GM23338 (cell line): Measurements from ENCODE around the gene WBP2NL. TPM values are rescaled to one million over a fixed set of nuclear protein-coding genes. Genes with fewer than 3 reads are reported as not detected.

ENCODE experiments used
- ATAC-seq: fragments of 200-7000 bp; cut with Tn5 transposase; 3 replicates; pipeline ENCODE4 v1.9.1; 2020
- DNase-seq: peaks from one replicate; pipeline ENCODE4 v3.0.0-alpha.2; 2015; ENCODE audit warnings: low spot score
- H2AFZ ChIP-seq: fragments of 200-600 bp; sonication (generic); 2 replicates; pipeline ENCODE4 v1.8.0; 2016; ENCODE audit warnings: antibody characterized with exemption, mild to moderate bottlenecking, moderate library complexity
- H3F3A ChIP-seq: fragments of 200-600 bp; sonication (generic); replicated peaks from 2 replicates; pipeline ENCODE4 v1.8.0; 2017; ENCODE audit warnings: antibody characterized with exemption, mixed run types, low read depth
- H3K27ac ChIP-seq: fragments of 200-600 bp; sonication (generic); 2 replicates; pipeline ENCODE4 v1.6.1; 2016; ENCODE audit warnings: low read depth
- H3K27me3 ChIP-seq: fragments of 200-600 bp; sonication (generic); 2 replicates; pipeline ENCODE4 v1.8.0; 2016; ENCODE audit warnings: mild to moderate bottlenecking, mixed run types, moderate library complexity; ENCODE audit not compliant: insufficient read depth
- H3K36me3 ChIP-seq: fragments of 200-600 bp; sonication (generic); 2 replicates; pipeline ENCODE4 v1.8.0; 2016; ENCODE audit warnings: mild to moderate bottlenecking; ENCODE audit not compliant: insufficient read depth
- H3K4me1 ChIP-seq: fragments of 200-600 bp; sonication (generic); 2 replicates; pipeline ENCODE4 v1.8.0; 2016; ENCODE audit warnings: mild to moderate bottlenecking, moderate library complexity; ENCODE audit not compliant: insufficient read depth
- H3K4me2 ChIP-seq: fragments of 200-600 bp; sonication (generic); 2 replicates; pipeline ENCODE4 v1.7.1; 2017; ENCODE audit warnings: mixed run types
- H3K4me3 ChIP-seq: fragments of 200-600 bp; sonication (generic); 2 replicates; pipeline ENCODE4 v1.6.1; 2016; ENCODE audit warnings: mixed run types
- H3K79me2 ChIP-seq: fragments of 200-600 bp; sonication (generic); replicated peaks from 2 replicates; pipeline ENCODE4 v1.8.0; 2017; ENCODE audit warnings: mild to moderate bottlenecking; ENCODE audit not compliant: insufficient read depth
- H3K9me2 ChIP-seq: fragments of 200-600 bp; sonication (generic); 2 replicates; pipeline ENCODE4 v1.8.0; 2017; ENCODE audit not compliant: insufficient read depth
- H4K20me1 ChIP-seq: fragments of 200-600 bp; sonication (generic); replicated peaks from 2 replicates; pipeline ENCODE4 v1.8.0; 2017; ENCODE audit warnings: mild to moderate bottlenecking; ENCODE audit not compliant: insufficient read depth
- H3K27ac Mint-ChIP-seq: 2 replicates; pipeline ENCODE4 v1.8.0; 2020; ENCODE audit warnings: inconsistent platforms, mild to moderate bottlenecking, moderate library complexity, mixed read lengths
- H3K27me3 Mint-ChIP-seq: 3 replicates; pipeline ENCODE4 v1.8.0; 2022; ENCODE audit warnings: low read depth, mild to moderate bottlenecking, moderate library complexity, mixed read lengths, inconsistent platforms; ENCODE audit not compliant: insufficient read depth, poor library complexity
- H3K36me3 Mint-ChIP-seq: 3 replicates; pipeline ENCODE4 v1.8.0; 2021; ENCODE audit warnings: low read depth, mild to moderate bottlenecking, inconsistent platforms, moderate library complexity, mixed read lengths
- H3K4me1 Mint-ChIP-seq: 3 replicates; pipeline ENCODE4 v1.8.0; 2020; ENCODE audit warnings: mild to moderate bottlenecking, inconsistent platforms, mixed read lengths
- H3K4me3 Mint-ChIP-seq: 3 replicates; pipeline ENCODE4 v1.8.0; 2021; ENCODE audit warnings: moderate library complexity, mild to moderate bottlenecking, inconsistent platforms, mixed read lengths
- H3K9me3 Mint-ChIP-seq: 3 replicates; pipeline ENCODE4 v1.8.0; 2020; ENCODE audit warnings: moderate library complexity, mild to moderate bottlenecking, inconsistent platforms, mixed read lengths
- CREB1 ChIP-seq: fragments of 250-450 bp; sonication (Bioruptor Pico); IDR thresholded peaks from 2 replicates; pipeline ENCODE4 v1.5.0; 2020; ENCODE audit warnings: low read depth, mild to moderate bottlenecking, moderate library complexity
- ETS1 ChIP-seq: IDR thresholded peaks from 2 replicates; pipeline ENCODE4 v1.6.1; 2016; ENCODE audit warnings: antibody characterized with exemption
- EZH2 ChIP-seq: fragments of 200-600 bp; sonication (generic); IDR thresholded peaks from one replicate; pipeline ENCODE4 v1.8.0; 2017; ENCODE audit warnings: antibody characterized with exemption, mild to moderate bottlenecking, low read depth; ENCODE audit not compliant: unreplicated experiment
- EZH2phosphoT487 ChIP-seq: fragments of 200-600 bp; sonication (generic); IDR thresholded peaks from one replicate; pipeline ENCODE4 v1.8.1; 2018; ENCODE audit warnings: antibody characterized with exemption; ENCODE audit not compliant: unreplicated experiment
- NANOG ChIP-seq: IDR thresholded peaks from 2 replicates; pipeline ENCODE4 v1.6.1; 2016; ENCODE audit warnings: antibody characterized with exemption, borderline replicate concordance
- STAT1 ChIP-seq: IDR thresholded peaks from one replicate; pipeline ENCODE4 v1.6.1; 2016; ENCODE audit warnings: antibody characterized with exemption; ENCODE audit not compliant: unreplicated experiment
- ZNF114 ChIP-seq: fragments of 250-450 bp; sonication (Bioruptor Pico); IDR thresholded peaks from 2 replicates; pipeline ENCODE4 v1.5.0; 2020; ENCODE audit warnings: mild to moderate bottlenecking, moderate library complexity
- ZNF462 ChIP-seq: fragments of 250-450 bp; sonication (Bioruptor Pico); IDR thresholded peaks from 2 replicates; pipeline ENCODE4 v1.5.0; 2020; ENCODE audit warnings: mild to moderate bottlenecking, moderate library complexity
- polyA plus RNA-seq: library from polyadenylated mRNA; unstranded; fragments of >200 nt; fragmentation: Nextera tagmentation; extraction: Ambion mirVana; gene quantifications from 2 replicates; pipeline ENCODE4 v1.2.1, GENCODE V29; 2016
- total RNA-seq: library from RNA; depleted of rRNA; stranded (reverse); fragments of >200 nt; shearing (Covaris generic); gene quantifications from 2 replicates; pipeline ENCODE4 v1.2.3, GENCODE V29; 2014
- TF ChIP-seq, protein P1 (sequence below): IDR thresholded peaks from one replicate; pipeline ENCODE4 v1.6.1; 2018; ENCODE audit warnings: antibody characterized with exemption; ENCODE audit not compliant: unreplicated experiment

WBP2NL gene
- total and polyA plus RNA-seq, 2 experiments from 2014 or later, result 0.14 TPM; not detected in 1

- Mint-ChIP-seq H3K36me3 (peaks cover 23% of the 10 kb centered on the region), H3K4me1 (no peaks in the 10 kb centered on the region), H3K4me3 (no peak overlapping the region), H3K27ac (no peak overlapping the region), H3K27me3 (no peaks in the 10 kb centered on the region), H3K9me3 (no peaks in the 10 kb centered on the region; the same call in 2 of the 3 replicates)
- Histone ChIP-seq H4K20me1 (no peaks in the 10 kb centered on the region), H3K9me2 (no peaks in the 10 kb centered on the region), H3F3A (no peaks in the 10 kb centered on the region), H3K4me3 (no peak overlapping the region), H3K4me1 (no peaks in the 10 kb centered on the region), H3K36me3 (no peaks in the 10 kb centered on the region), H3K79me2 (no peaks in the 10 kb centered on the region), H2AFZ (no peak overlapping the region), H3K27ac (no peak overlapping the region), H3K4me2 (no peak overlapping the region), H3K27me3 (no peaks in the 10 kb centered on the region)
- ATAC-seq (no peak), DNase-seq (no peak)
- no peak for TF ChIP-seq CREB1
- no peak for TF ChIP-seq NANOG
- no peak for TF ChIP-seq ZNF114 (CRISPR knock-in tag)
- TF ChIP-seq STAT1, result no peak
- TF ChIP-seq, protein P1, sequence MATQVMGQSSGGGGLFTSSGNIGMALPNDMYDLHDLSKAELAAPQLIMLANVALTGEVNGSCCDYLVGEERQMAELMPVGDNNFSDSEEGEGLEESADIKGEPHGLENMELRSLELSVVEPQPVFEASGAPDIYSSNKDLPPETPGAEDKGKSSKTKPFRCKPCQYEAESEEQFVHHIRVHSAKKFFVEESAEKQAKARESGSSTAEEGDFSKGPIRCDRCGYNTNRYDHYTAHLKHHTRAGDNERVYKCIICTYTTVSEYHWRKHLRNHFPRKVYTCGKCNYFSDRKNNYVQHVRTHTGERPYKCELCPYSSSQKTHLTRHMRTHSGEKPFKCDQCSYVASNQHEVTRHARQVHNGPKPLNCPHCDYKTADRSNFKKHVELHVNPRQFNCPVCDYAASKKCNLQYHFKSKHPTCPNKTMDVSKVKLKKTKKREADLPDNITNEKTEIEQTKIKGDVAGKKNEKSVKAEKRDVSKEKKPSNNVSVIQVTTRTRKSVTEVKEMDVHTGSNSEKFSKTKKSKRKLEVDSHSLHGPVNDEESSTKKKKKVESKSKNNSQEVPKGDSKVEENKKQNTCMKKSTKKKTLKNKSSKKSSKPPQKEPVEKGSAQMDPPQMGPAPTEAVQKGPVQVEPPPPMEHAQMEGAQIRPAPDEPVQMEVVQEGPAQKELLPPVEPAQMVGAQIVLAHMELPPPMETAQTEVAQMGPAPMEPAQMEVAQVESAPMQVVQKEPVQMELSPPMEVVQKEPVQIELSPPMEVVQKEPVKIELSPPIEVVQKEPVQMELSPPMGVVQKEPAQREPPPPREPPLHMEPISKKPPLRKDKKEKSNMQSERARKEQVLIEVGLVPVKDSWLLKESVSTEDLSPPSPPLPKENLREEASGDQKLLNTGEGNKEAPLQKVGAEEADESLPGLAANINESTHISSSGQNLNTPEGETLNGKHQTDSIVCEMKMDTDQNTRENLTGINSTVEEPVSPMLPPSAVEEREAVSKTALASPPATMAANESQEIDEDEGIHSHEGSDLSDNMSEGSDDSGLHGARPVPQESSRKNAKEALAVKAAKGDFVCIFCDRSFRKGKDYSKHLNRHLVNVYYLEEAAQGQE, result no peak
- no peak for TF ChIP-seq ETS1
- no peak for TF ChIP-seq EZH2phosphoT487
- no peak for TF ChIP-seq EZH2
- TF ChIP-seq ZNF462 (CRISPR knock-in tag), result no peak
Observed at GRCh38 chr22:41987276-41987675, 11.3 kb upstream of the WBP2NL start.
